ENCODE results near the gene ADGRG6.

GRCh38 chr6:142356884-142357225 lies 55.0 kb downstream of the ADGRG6 start:
- TF ChIP-seq TAF1 (IDR thresholded peaks at IDR 0.05; ENCODE audit: borderline replicate concordance, insufficient read depth, low read length) (no peak), POLR2AphosphoS5 (IDR thresholded peaks at IDR 0.05; ENCODE audit: low read depth, low read length) (no peak)
